Measurements from ENCODE around the gene BCL2L15.

BCL2L15 gene

GRCh38 chr1:113905435-113905861 is 18.1 kb upstream of the BCL2L15 start:
- no peak for DNase-seq (ENCODE audit: low spot score)

DNA sequence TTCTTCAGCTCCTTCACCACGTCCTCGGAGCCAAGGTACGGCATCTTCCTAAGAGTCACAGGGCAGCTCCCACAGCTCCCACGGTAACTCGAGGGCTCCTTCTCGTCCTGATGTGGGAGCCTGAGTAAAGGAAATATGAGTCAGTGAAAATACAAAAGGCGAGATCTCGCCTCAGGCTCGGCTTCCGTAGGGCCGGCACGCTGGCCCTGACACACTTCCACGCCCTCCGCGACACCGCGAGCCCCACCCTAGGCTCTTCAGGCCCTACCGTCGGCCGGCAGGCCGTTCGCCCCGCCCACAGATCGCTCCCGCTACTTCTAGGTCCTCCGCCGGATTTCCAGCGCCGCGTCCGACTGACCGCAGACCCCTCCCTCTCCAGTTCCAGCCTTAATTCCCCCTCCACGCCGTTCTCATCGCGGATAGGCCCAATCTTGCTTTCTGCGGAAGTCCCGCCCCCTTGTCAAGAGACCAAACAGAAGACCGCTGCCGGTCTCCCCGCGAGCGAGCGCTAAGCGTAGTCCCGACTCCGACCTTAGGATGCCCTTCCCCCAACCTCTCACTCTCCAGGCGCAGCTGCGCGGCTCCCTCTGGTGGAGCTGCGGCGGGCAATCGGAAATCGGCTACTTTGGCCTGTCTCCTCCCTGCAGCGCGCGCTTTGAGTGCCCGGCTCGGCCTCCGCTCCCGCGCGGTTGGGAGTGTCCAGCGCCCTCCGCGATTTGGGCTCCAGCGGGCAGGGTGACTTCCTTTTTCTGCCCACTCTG is 17.5 kb upstream of the BCL2L15 start, which contains the start of the genes AP4B1 and DCLRE1B:
AP4B1 (minus strand) TSS at position 126 of the 761 bp plus-strand sequence; CDS start at position 44, 82 bp downstream.
DCLRE1B (plus strand) TSS at position 653 of the 761 bp plus-strand sequence. CDS start 261 bp downstream, outside the sequence.
- DNase-seq (ENCODE audit: low spot score) = peak; percentile 94

- peak; percentile 50 for DNase-seq (ENCODE audit: low spot score)
Measured at GRCh38 chr1:113904293-113904673, 16.9 kb upstream of the BCL2L15 start.

GRCh38 chr1:113903501-113904292 is 16.3 kb upstream of the BCL2L15 start:
- no peak for DNase-seq (ENCODE audit: low spot score)

DNA sequence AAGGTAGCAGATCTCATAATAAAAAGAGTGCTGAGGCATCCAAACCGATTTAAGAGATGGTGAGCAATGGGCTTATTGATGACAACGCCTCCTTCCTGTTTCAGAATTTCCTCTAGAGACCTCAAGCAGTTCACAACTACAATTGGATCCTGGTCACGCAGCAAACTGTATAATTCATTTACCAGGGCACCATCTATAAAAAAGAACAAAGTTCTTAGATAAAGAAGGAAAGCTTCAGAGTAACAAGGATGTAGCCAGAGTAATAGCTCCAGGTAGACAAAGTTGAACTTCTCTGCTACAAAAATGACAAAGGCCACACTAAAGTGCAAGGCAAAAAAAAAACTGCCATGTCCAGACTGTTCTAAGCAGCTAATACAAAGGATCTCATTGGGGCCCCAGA is 13.8 kb upstream of the BCL2L15 start:
- no peak for DNase-seq (ENCODE audit: low spot score)

DNA sequence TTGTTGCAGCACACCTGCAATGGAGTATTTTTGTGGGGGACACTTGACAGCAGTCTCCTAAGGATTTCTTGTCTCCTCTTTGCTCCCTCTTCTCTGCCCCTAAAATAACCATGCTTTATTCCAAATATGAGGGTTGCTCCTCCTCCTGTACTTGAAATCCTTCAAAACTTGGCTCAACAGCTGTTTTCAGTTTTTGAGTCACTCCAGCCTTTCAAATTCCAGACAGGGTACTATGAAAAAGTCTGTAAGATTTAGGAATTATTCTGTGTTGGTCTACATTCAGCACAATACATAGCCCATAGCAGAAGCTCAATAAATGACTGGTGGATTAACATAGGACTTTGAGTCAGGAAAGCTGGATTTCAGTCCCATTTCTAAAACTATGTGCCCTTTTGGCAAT is 11.7 kb upstream of the BCL2L15 start:
- no peak for DNase-seq (ENCODE audit: low spot score)

- DNase-seq (ENCODE audit: low spot score) = no peak
Measured at GRCh38 chr1:113898241-113898814, 10.9 kb upstream of the BCL2L15 start.

GRCh38 chr1:113895961-113896360 is 8.6 kb upstream of the BCL2L15 start:
- DNase-seq (ENCODE audit: low spot score) = no peak

DNA sequence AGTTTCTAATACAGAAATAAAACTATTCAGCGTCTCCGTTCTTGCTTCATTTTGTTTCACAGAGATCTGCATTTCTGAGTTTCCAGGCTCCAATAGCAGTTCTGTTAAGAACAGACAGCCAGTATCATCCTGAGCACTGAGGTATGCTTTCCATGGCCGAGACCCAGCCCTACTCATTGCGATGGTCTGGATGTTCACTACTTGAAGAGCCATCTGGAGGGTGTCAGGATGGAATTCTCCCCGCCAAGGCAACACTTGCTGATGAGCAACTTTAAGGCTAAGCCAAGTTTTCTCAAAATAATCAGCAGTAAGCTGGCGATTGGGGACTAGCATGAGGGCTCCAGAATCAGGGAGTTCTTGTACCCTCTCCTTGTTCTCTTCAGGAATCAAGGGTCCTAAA is 7.7 kb upstream of the BCL2L15 start:
- no peak for DNase-seq (ENCODE audit: low spot score)

- DNase-seq (ENCODE audit: low spot score) = no peak
Measured at GRCh38 chr1:113893267-113893666, 5.9 kb upstream of the BCL2L15 start.

DNA sequence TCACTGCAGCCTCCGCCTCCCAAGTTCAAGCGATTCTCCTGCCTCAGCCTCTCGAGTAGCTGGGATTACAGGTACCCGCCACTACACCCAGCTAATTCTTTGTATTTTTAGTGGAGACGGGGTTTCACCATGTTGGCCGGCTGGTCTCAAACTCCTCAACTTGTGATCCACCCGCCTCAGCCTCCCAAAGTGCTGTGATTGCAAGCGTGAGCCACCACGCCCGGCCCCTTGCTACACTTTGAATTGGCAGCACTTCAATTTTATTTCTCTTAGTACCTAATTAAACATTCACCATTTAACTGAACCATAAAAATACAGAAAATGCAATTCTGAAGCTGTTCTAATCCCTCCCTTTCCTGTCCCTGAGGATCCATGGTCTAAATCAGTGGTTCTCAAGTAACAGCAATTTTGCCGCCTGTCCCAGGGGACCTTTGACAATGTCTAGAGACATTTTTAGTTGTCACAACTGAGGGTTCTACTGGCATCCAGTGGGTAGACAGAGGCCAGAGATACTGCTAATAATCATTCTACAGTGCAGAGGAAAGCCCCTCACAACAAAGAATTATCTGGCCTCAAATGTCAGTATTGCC is 4.3 kb upstream of the BCL2L15 start:
- DNase-seq (ENCODE audit: low spot score) = no peak

DNA sequence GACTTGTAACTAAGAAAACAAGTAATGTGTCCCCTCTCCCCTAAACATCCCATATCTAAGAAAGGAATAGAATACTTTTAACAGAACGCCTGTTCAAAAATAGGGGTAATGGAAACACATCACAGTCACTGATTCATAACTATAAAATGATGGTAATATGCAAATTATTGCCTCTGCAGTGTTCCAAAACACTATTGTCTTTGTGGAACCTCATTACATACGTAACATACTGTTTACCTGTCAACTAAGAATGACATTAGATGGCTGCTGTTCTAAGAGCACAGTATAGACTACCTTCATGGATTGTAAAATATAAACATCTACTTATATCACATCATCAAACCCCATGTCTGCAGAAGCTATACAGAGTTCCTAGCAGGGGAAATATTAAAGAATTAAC is 3.4 kb upstream of the BCL2L15 start:
- DNase-seq (ENCODE audit: low spot score) = no peak

DNA sequence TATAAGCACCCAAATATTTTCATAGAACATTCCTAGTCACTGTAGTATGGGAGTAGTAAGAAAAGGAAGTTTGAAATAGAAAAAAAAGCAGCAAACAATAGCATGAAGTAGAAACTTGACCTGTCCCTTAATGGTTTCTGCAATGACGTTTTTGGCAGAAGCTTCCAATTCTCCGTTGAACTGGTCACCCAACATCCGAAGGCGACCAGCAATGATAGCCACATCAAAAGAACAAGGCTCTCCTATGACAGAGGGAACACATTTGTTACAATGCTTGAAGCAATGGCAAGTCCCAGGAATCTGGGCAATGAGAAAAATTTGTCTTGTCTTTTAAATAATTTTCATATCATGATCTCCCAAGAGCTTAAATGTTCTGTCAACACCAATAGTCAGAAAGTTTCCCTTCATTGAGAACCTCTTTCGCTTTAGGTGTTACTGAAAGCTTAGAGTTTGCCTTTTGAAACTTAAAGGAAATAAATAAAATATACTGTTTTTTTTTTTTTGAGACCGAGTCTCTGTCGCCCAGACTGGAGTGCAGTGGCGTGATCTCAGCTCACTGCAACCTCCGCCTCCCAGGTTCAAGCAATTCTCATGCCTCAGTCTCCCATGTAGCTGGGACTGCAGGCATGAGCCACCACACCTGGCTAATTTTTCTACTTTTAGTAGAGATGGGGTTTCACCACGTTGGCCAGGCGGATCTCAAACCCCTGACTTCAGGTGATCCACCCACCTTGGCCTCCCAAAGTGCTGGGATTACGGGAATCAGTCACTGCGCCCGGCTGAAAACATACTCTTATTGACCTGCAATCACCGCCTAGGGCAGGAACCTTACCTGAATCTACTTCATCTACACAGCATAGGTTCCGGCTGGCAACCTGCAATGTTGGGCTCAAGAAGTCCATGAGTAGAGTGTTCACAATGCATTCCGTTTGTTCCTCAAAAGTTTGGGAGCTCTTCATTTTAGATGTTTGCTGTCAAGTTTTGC is 672 bp downstream of the BCL2L15 start:
- no peak for DNase-seq (ENCODE audit: low spot score)

DNA sequence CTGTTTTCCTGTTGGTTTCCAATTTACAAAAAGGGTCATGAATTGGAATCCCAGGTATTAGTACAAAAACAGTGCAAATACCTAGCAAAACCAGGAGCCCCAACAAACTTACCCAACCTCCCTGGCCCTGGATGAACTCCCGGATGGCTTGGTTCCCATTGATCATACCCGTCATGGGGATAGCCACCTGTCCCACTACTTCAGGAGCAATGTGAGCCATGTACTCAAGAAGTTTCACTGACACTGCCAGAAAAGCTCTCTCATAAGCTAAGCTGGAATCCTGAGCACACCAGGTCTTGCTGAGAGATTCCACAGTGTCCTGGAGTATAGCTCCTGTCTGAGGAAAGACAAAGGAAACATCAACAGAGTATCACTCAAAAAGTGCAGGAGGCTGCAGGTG is 5.7 kb downstream of the BCL2L15 start:
- no peak for DNase-seq (ENCODE audit: low spot score)

DNA sequence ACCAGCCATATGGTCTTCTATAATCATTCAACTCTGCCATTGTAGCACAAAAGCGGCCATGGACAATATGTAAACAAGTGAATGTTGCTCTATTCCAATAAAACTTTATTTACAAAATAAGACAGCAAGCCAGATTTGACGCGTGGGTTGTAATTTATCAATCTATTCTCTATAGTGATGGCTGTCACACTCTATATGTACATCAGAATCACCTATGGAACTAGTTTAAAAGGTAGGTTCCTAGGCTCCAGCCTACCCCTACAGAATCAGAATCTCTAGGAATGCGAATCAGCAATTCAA is 7.7 kb downstream of the BCL2L15 start:
- no peak for DNase-seq (ENCODE audit: low spot score)

DNA sequence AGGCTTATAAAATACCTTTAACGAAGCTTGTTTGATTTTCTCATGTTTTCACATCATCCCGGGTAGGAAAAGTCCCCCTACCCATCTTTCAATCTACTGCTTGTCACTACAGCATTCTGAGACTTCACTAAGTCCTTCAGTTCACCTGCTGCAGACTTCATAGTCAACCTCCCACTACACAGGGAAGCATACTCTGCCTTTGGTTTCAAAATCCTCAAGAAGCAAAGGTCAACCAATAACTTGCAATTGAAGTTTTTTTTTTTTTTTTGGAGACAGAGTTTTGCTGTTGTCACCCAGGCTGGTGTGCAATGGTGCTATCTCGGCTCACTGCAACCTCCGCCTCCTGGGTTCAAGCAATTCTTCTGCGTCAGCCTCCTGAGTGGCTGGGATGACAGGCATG is 11.2 kb downstream of the BCL2L15 start:
- DNase-seq (ENCODE audit: low spot score) = no peak

DNA sequence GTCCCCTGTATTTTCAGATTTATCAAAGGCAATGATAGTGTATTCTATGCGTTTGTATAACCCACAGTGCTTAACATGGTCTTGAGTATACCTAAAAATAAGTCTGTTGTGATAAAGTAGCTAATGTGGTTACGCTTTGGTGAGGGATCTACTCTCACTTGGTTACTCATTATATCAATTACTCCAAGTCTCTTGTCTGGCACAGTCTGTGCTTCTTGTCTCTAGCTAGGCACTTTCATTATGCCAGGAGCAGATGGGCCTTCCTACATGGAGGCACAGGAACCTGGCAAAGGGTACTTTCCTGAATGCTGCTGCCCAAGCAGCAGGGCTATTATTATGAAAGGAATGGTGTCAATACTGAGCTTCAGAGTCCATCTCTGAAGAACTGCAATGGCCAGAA is 11.7 kb downstream of the BCL2L15 start:
- DNase-seq (ENCODE audit: low spot score) = no peak

GRCh38 chr1:113874012-113874879 is 13.1 kb downstream of the BCL2L15 start:
- DNase-seq (ENCODE audit: low spot score) = no peak

GRCh38 chr1:113872219-113872935 is 15.0 kb downstream of the BCL2L15 start:
- no peak for DNase-seq (ENCODE audit: low spot score)

GRCh38 chr1:113871597-113872113 is 15.7 kb downstream of the BCL2L15 start, which contains the start of gene PTPN22:
Gene PTPN22 (minus strand): TSS chr1:113871712.
- peak; percentile 12 for DNase-seq (ENCODE audit: low spot score)

Measured in hepatic stellate cell (primary cell).